ENCODE results near the gene MBLAC2.

The MBLAC2 gene

GRCh38 chr5:90474235-90475107, at the start of gene MBLAC2, which contains the start of gene POLR3G:
Gene MBLAC2, minus strand, starts transcription at chr5:90474771. Its CDS starts 479 bp downstream, at chr5:90474292.
Gene POLR3G, plus strand, starts transcription at chr5:90474864. Its CDS starts 10,704 bp downstream, at chr5:90485568.
- peak; percentile 95 for DNase-seq

GRCh38 chr5:90519081-90519480, 44.5 kb upstream of the MBLAC2 start:
- no peak for DNase-seq

GRCh38 chr5:90518661-90519060, 44.1 kb upstream of the MBLAC2 start:
- DNase-seq: no peak

- no peak for DNase-seq
These were observed 39.9 kb upstream of the MBLAC2 start for GRCh38 chr5:90514520-90514919.

GRCh38 chr5:90510438-90510837, 35.9 kb upstream of the MBLAC2 start:
- DNase-seq: no peak

- DNase-seq: no peak
These were observed 31.6 kb upstream of the MBLAC2 start for GRCh38 chr5:90506221-90506620.

GRCh38 chr5:90504743-90505142, 30.2 kb upstream of the MBLAC2 start:
- DNase-seq: no peak

DNA sequence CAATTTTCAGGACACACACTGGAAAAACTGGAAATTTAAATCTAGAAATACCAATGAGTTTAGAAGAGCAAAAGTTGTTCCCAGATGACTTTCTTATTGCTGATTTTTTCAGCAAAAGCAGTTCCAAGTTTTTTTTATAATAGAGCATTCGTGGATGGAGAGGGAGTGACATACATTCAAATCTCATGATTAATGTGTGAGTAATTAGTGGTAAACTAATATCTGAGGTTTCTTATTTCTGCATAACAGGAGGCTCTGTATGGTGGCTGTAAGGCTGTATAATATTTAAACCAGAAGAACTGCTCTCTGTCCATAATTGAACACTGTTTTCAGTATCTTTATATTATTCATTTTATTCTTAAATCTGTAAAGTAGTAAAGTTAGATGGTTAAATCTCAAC, 29.0 kb upstream of the MBLAC2 start:
- no peak for DNase-seq

DNA sequence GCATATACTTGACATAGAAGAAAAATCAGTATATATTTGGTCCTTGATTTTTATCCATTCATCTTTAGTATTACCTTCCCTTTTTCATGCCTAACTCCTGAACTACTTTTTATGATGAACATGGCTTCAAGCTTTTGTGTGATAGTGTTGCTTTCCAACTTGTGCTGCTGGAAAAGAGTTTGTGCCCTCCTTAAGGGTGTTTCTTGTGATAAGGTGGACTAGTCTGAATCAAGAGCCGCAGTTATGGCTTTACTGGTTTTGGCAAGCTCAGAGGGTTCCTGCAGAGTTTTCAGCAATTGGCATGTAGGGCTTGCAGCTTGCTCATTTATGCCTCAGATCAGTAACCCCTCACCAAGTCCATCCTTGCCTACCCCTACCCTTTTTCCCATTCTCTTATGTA, 20.6 kb upstream of the MBLAC2 start:
- no peak for DNase-seq

GRCh38 chr5:90494043-90494442, 19.5 kb upstream of the MBLAC2 start:
- no peak for DNase-seq

- DNase-seq: no peak
These were observed 14.2 kb upstream of the MBLAC2 start for GRCh38 chr5:90488791-90489190.

- DNase-seq: no peak
These were observed 10.0 kb upstream of the MBLAC2 start for GRCh38 chr5:90484540-90484939.

DNA sequence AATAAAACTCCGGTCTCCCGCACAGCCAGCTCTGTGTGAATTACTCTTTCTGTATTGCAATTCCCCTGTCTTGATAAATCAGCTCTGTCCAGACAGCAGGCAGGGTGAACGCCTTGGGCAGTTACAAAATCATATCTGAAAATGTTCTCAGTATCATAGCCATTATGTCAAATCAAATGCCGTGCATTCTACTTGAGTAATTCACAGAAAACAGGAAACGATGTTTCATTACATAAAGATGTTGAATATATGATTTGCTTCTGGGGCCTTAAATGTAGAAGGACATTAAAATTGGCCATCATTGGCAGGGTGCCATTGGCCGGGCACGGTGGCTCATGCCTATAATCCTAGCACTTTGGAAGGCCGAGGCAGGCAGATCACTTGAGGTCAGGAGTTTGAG, 8.6 kb upstream of the MBLAC2 start:
- DNase-seq: no peak

- DNase-seq: no peak
These were observed 6.1 kb upstream of the MBLAC2 start for GRCh38 chr5:90480699-90481098.

DNA sequence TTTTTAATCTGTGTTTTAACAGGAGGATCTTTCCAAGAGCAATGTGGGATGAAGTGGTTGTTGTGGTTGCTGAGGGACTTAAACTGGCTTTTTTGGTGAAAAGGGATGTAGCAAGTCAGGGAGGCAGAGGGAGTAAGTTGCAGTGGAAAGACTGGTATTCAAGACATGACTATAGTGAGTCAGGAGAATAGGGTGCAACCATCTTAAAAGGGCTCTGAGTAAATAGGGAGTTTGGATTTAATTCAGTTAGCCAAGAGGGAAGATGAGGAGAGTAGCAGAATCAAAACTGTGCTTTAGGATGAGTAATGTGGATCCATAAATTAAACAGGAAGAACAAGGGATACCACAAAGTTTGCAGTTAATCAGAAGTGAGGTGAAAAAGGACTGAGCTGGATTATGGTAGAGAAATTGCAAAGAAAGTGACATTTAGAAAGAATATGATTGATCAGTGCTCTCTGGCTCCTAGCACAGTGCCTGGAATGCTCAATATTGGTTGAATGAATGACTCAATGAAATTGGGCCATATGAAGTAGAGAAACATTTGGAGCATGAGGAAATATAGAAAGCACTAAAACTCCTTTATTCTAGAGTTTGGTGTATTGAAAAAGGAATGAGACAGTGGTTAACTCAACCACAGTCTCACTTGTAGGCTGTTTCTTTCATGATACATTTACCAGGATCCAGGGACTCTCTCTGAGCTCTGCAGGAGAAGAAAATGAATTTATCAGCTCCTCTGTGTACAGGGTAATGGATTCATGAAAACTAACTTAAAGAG, 5.2 kb upstream of the MBLAC2 start:
- DNase-seq: no peak

DNA sequence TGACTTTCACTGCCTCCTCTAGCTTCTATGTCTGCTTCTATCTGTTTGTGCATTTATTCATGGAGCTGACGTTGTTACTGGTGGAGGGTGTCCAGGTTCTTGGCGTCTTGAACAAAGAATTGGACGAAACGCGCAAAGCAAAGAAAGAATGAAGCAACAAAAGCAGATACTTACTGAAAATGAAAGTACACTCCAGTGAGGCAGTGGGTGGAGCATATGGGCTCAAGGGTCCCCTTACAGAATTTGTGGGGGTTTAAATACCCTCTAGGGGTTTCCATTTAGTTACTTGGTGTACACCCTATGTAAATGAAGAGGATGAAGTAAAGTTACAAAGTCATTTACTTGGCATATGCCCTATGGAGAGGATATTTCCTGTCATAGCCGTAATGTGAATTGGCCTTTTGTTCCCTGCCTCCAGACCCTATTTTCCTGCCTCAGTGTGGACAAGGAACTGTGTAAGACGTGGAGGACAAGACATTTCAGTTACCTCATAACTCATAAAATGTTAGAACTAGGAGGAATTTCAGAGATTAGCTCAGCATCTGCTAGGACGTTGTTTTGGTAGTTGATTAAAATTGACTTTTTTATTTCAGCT, 3.1 kb upstream of the MBLAC2 start:
- no peak for DNase-seq

DNA sequence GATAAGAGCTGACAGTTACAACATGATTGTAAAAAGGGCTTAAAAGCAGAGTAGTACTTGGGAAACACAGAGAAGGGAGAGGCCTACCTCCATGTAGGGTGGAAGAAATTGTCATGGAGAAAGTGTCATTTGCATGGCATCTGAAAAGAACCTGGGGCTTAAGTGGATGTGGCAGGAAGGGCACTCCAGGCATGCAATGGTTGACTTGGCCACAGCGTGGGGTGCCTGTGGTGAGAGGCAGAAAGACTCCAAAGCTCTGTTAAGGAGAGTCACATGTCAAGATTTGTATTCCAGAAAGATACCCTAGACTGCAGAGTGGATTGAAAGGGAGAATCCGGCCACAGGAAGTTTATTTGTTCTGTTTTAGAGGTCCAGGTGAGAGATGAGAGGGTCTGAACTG, 2.5 kb upstream of the MBLAC2 start:
- DNase-seq: no peak

GRCh38 chr5:90476391-90476790, 1.8 kb upstream of the MBLAC2 start:
- no peak for DNase-seq

- DNase-seq: no peak
These were observed 937 bp upstream of the MBLAC2 start for GRCh38 chr5:90475436-90475980.

GRCh38 chr5:90473396-90474234, 956 bp downstream of the MBLAC2 start:
- DNase-seq: peak; percentile 29

DNA sequence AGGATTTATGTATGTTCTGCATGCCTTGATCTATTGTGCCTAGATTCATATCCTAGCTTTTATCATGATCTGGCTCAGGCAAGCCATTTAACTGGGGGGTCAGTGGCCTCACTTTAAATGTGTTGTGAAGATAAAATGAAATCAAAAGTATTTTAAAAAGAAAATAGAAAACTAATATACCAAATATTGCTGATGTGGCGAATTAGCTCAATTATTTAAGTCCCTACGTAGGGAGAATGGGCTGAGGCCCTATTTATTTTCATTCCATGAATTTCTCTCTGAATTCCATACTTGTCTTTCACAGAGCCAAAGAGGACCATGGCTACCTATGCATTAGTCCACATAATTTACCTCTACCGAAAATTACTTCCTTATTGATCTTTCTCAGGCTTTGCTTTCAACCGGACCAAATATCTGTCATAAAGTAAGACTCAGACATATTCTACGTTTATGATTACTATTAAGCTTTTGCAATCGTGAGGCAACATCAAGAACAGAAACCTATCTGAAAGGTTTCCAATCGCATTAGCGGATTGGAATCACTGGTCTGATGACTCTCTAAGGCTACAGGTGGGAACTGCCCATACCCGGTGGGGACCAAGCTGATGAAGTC, 1.7 kb downstream of the MBLAC2 start:
- no peak for DNase-seq

GRCh38 chr5:90461288-90461687, 13.3 kb downstream of the MBLAC2 start:
- no peak for DNase-seq

Data from activated naive CD4-positive, alpha-beta T cell treated with anti-CD3 and anti-CD28 coated beads, Interleukin-2, amount 50 U/mL, for 16 hours (primary cell).